Tibial nerve (tissue), 4 donors: ENCODE results near the gene MROH2B. TPM values are rescaled to one million over a fixed set of nuclear protein-coding genes. Genes with fewer than 3 reads are reported as not detected.

ENCODE experiments used
- DNase-seq, 2 donors: peaks; one replicate each; pipeline ENCODE4 v3.0.0-alpha.2; 2019; ENCODE audit warnings: low spot score in 2 of 2
- H3K27ac ChIP-seq, 4 donors: fragments of 200-600 bp; sonication (generic) in 3 of 4; one replicate each; pipeline ENCODE4 v1.5.1; 2017 to 2019; ENCODE audit warnings: mild to moderate bottlenecking in 1 of 4
- H3K27me3 ChIP-seq, 2 donors: fragments of 200-600 bp; sonication (generic) in 1 of 2; one replicate each; pipeline versions ENCODE4 v1.5.1 to v1.6.0; 2017 to 2019
- H3K36me3 ChIP-seq, 3 donors: fragments of 200-600 bp; sonication (generic); one replicate each; pipeline ENCODE4 v1.5.1; 2018 to 2019
- H3K4me1 ChIP-seq, 4 donors: fragments of 200-600 bp; sonication (generic) in 3 of 4; one replicate each; pipeline ENCODE4 v1.5.1; 2017 to 2019
- H3K4me3 ChIP-seq, 4 donors: fragments of 200-600 bp; sonication (generic) in 3 of 4; one replicate each; pipeline ENCODE4 v1.5.1; 2017 to 2019; ENCODE audit warnings: mild to moderate bottlenecking in 1 of 4, moderate library complexity in 1 of 4
- H3K9me3 ChIP-seq, 4 donors: fragments of 200-600 bp; sonication (generic) in 3 of 4; one replicate each; pipeline ENCODE4 v1.5.1; 2017 to 2019
- EP300 ChIP-seq, 2 donors: sonication (generic); formaldehyde crosslinking; IDR thresholded peaks; one replicate each; pipeline ENCODE4 v1.6.1; 2017; ENCODE audit warnings: antibody characterized with exemption in 2 of 2, mild to moderate bottlenecking in 1 of 2
- POLR2A ChIP-seq, 2 donors: fragments of 450-650 bp; IDR thresholded peaks; one replicate each; pipeline ENCODE4 v1.6.1; 2017; ENCODE audit warnings: antibody characterized with exemption in 2 of 2, mild to moderate bottlenecking in 2 of 2, moderate library complexity in 2 of 2
- WGBS, 2 donors: methylation state at CpG; one replicate each; pipeline ENCODE4 v1.1.5; 2018; 5-methylcytosine and 5-hydroxymethylcytosine counted together
- total RNA-seq, 4 donors: library from RNA; depleted of rRNA; stranded (reverse); fragments of >200 nt; gene quantifications; one replicate each; pipeline ENCODE4 v1.1.0, GENCODE V29; 2016
- TF ChIP-seq, protein P1 (sequence below), 5 experiments: fragments of 200-600 bp in 3 of 5; fragments of 450-650 bp in 2 of 5; sonication (generic) in 3 of 5; IDR thresholded peaks; one replicate each; pipeline ENCODE4 v1.5.1; 2016 to 2019; ENCODE audit warnings: antibody characterized with exemption in 5 of 5, mild to moderate bottlenecking in 3 of 5, moderate library complexity in 2 of 5

MROH2B gene
- total RNA-seq, 4 donors from 2014 or later = not detected

DNA sequence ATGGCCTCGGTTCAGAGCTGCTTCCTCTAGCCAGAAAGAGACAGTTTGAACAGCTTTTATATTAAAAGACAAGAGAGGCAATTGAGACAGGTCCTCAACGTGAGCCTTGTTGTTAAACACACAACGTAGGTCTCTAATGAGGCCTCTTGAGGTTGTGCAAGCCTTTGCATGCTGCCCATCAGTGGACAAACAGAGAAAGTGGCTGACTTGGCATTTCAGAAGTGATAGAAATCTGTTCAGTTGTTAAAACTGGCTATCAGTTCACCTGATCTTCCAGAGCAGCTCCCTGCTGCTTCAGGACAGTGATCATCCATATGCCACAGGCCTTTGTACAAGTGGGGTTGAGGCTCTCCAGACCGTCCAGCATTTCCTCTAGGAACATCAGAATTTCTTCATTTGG is 58.8 kb downstream of the MROH2B start:
- 54 to 60% methylated on average over 4 of the region's 4 CpGs for WGBS, 2 donors
- H3K4me1 ChIP-seq = no peaks in the 10 kb centered on the region
- H3K9me3 ChIP-seq = peaks cover 0 to 7% (median 0%) of the 10 kb centered on the region in 4 donors
- DNase-seq = no peak
- no peaks in the 10 kb centered on the region for H3K27me3 ChIP-seq
- no peaks in the 10 kb centered on the region for H3K36me3 ChIP-seq
- TF ChIP-seq POLR2A (IDR thresholded peaks at IDR 0.05) = no peak
- TF ChIP-seq, protein P1, sequence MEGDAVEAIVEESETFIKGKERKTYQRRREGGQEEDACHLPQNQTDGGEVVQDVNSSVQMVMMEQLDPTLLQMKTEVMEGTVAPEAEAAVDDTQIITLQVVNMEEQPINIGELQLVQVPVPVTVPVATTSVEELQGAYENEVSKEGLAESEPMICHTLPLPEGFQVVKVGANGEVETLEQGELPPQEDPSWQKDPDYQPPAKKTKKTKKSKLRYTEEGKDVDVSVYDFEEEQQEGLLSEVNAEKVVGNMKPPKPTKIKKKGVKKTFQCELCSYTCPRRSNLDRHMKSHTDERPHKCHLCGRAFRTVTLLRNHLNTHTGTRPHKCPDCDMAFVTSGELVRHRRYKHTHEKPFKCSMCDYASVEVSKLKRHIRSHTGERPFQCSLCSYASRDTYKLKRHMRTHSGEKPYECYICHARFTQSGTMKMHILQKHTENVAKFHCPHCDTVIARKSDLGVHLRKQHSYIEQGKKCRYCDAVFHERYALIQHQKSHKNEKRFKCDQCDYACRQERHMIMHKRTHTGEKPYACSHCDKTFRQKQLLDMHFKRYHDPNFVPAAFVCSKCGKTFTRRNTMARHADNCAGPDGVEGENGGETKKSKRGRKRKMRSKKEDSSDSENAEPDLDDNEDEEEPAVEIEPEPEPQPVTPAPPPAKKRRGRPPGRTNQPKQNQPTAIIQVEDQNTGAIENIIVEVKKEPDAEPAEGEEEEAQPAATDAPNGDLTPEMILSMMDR (IDR thresholded peaks at IDR 0.05) = no peak
- no peak for TF ChIP-seq EP300 (IDR thresholded peaks at IDR 0.05)
- no peak overlapping the region for H3K4me3 ChIP-seq
- no peak overlapping the region for H3K27ac ChIP-seq

DNA sequence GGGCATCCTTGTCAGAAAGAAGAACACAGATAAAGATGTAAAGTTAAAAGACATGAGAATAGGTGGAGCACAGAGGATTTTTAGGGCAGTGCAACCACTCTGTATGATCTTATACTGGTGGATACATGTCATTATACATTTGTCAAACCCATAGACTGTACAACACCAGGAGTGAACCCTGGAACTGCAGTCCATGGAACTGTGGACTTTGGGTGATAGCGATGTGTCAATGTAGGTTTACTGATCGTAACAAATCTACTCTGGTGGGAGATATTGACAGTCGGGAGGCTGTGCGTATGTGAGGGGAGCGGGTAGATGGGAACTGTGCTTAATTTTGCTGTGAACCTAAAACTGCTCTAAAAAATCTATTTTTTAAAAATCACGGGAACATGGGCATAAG is 60.6 kb downstream of the MROH2B start:
- 93 to 97% methylated on average over 6 of the region's 6 CpGs for WGBS, 2 donors
- Histone ChIP-seq H3K27ac (no peak overlapping the region), H3K9me3 (peaks cover 0 to 7% (median 0%) of the 10 kb centered on the region in 4 donors), H3K4me3 (no peak overlapping the region), H3K27me3 (no peaks in the 10 kb centered on the region), H3K36me3 (no peaks in the 10 kb centered on the region), H3K4me1 (no peaks in the 10 kb centered on the region)
- no peak for DNase-seq
- TF ChIP-seq EP300 (IDR thresholded peaks at IDR 0.05) = no peak
- TF ChIP-seq, protein P1 (IDR thresholded peaks at IDR 0.05) = no peak
- TF ChIP-seq POLR2A (IDR thresholded peaks at IDR 0.05) = no peak

DNA sequence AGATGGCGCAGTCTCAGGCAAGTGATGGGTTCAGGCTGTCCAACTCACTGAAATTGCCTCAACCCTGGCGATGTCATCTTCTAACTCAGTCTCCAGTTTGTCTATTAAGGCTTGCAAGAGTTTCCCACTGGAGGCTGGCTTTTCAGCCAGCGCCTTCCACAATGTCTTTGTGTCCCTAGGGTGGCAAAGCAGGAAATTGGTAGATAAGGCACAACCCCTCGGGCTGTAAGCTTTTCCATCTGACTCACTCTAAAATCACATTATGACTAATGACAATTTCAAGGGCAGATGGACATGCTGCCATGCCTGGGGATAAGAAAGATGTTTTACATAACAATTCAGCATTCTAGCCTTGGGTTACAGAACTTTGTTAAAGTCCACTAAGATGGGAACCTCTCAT is 61.9 kb downstream of the MROH2B start:
- WGBS, 2 donors = 80 to 85% methylated on average over 4 of the region's 4 CpGs
- no peaks in the 10 kb centered on the region for H3K36me3 ChIP-seq
- H3K9me3 ChIP-seq = peaks cover 0 to 4% (median 0%) of the 10 kb centered on the region in 4 donors

DNA sequence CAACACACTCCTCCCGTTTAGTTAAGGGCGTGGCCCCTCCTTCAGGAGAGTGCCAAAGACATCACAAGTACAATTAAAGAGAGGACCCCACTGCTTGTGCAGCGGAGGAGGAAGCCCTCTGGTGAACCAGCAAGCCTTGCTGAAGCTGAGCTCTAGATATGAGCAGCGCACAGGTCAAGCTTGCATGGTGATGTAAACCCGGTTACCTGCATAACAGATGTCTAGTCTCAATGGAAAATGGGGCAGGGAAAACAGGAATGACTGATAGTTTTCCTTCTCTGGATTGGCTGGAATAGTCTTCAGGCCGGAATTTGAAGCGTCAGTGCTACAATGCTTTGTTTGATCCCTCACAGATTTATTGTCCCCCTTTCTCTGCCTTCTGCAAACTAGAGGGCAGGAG is 66.2 kb downstream of the MROH2B start:
- TF ChIP-seq, protein P1 (IDR thresholded peaks at IDR 0.05) = no peak
- no peak for TF ChIP-seq EP300 (IDR thresholded peaks at IDR 0.05)
- no peak for TF ChIP-seq POLR2A (IDR thresholded peaks at IDR 0.05)
- no peak for DNase-seq
- Histone ChIP-seq H3K4me1 (no peaks in the 10 kb centered on the region), H3K36me3 (no peaks in the 10 kb centered on the region), H3K27me3 (no peaks in the 10 kb centered on the region), H3K9me3 (no peaks in the 10 kb centered on the region), H3K27ac (no peak overlapping the region), H3K4me3 (no peak overlapping the region)
- 83 to 88% methylated on average over 7 of the region's 7 CpGs for WGBS, 2 donors

More for the DNA sequence above, 61.9 kb downstream of the MROH2B start:
- Histone ChIP-seq H3K27ac (no peak overlapping the region), H3K4me3 (no peak overlapping the region), H3K4me1 (no peaks in the 10 kb centered on the region), H3K27me3 (no peaks in the 10 kb centered on the region)
- TF ChIP-seq, protein P1 (IDR thresholded peaks at IDR 0.05) = no peak
- TF ChIP-seq EP300 (IDR thresholded peaks at IDR 0.05) (no peak), POLR2A (IDR thresholded peaks at IDR 0.05) (no peak)
- no peak for DNase-seq

DNA sequence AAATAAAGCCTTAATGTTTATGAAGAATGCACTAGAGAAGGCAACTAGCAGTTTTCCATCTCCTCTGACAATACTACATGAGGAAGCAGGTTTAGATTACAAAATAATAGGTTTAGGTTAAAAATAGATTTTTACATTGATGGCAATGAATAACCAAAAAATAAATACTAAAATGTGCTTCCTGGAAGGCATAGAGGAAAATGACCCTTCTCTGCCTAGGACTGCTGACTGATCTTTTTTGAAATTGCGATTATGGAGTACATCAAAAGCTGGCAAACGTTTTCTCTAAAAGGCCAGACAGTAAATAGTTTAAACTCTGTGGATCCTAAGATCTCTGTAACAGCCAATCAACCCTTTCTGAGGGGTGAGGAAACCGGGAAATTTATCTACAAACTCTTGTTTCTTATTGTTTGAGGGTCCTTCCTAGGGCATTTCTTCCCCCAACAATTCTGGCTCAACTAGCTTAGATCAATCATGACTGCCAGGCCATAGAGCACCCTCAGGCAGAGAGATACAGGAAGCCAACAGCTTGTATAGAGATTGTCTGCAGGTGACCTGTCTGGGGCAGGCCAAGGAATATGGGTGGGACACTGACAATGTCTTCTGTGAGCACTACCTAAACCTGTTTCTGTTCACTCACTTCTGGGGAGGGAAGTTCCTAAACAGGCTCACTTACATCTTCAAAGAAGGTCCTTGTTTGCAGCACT is 67.3 kb downstream of the MROH2B start:
- Histone ChIP-seq H3K27ac (no peak overlapping the region), H3K36me3 (no peaks in the 10 kb centered on the region), H3K27me3 (no peaks in the 10 kb centered on the region), H3K4me3 (no peak overlapping the region), H3K4me1 (no peaks in the 10 kb centered on the region), H3K9me3 (no peaks in the 10 kb centered on the region)
- 65 to 73% methylated on average over 3 of the region's 3 CpGs for WGBS, 2 donors
- no peak for DNase-seq
- TF ChIP-seq POLR2A (IDR thresholded peaks at IDR 0.05) = no peak
- no peak for TF ChIP-seq EP300 (IDR thresholded peaks at IDR 0.05)
- TF ChIP-seq, protein P1 (IDR thresholded peaks at IDR 0.05) = no peak
